GM10248 (cell line): ENCODE results near the gene PLEKHM3.

Experiments used
- CTCF ChIA-PET: fragments of 300-600 bp; sonication (Branson Sonifier 250); formaldehyde crosslinking; extraction: SDS; loops from one replicate; lab custom pipeline; 2021; ENCODE audit warnings: antibody characterized with exemption; lab: Yijun Ruan, JAX
- POLR2A ChIA-PET: fragments of 350-650 bp; sonication (Branson Sonifier 250); formaldehyde crosslinking; extraction: SDS; loops from one replicate; lab custom pipeline; 2020; ENCODE audit warnings: antibody characterized with exemption; lab: Yijun Ruan, JAX
- DNase-seq: peaks from one replicate; pipeline ENCODE4 v3.0.0; 2012; ENCODE audit errors: extremely low spot score
- CTCF ChIP-seq: IDR thresholded peaks from 2 replicates; pipeline ENCODE4 v1.5.1; 2012; ENCODE audit warnings: mild to moderate bottlenecking, low read depth; ENCODE audit errors: extremely low read depth, missing control alignments, control extremely low read depth

The PLEKHM3 gene

GRCh38 chr2:207830778-207831438 is 194.4 kb downstream of the PLEKHM3 start:
- POLR2A ChIA-PET, result no interaction called here
- TF ChIP-seq CTCF, result no peak
- CTCF ChIA-PET, result interaction anchor here (1.5 to 1.6 kb wide), 2 partner anchors 12 to 19 kb away, joined by 4 read pairs; no protein-coding TSS in a partner anchor
- no peak for DNase-seq

GRCh38 chr2:207828361-207829057 is 196.8 kb downstream of the PLEKHM3 start:
- no peak for TF ChIP-seq CTCF
- ChIA-PET CTCF (no interaction called here), POLR2A (no interaction called here)
- no peak for DNase-seq

GRCh38 chr2:207825978-207826377 is 199.3 kb downstream of the PLEKHM3 start:
- CTCF ChIA-PET, result interaction anchor here (1.8 kb wide), 1 partner anchor 9 kb away, joined by 4 read pairs; no protein-coding TSS in a partner anchor

GRCh38 chr2:207825045-207825954 is 200.0 kb downstream of the PLEKHM3 start:
- ChIA-PET CTCF (interaction anchor here (1.8 kb wide), 1 partner anchor 9 kb away, joined by 4 read pairs; no protein-coding TSS in a partner anchor), POLR2A (no interaction called here)
- TF ChIP-seq CTCF, result no peak
- no peak for DNase-seq

More at GRCh38 chr2:207825978-207826377, 199.3 kb downstream of the PLEKHM3 start:
- TF ChIP-seq CTCF, result no peak
- DNase-seq, result no peak
- POLR2A ChIA-PET, result no interaction called here

- ChIA-PET POLR2A (no interaction called here), CTCF (no interaction called here)
- no peak for DNase-seq
- TF ChIP-seq CTCF, result no peak
These were observed 201.5 kb downstream of the PLEKHM3 start for GRCh38 chr2:207823865-207824264.
